Measurements from ENCODE around the gene C11orf42.

The C11orf42 gene

GRCh38 chr11:6260207-6260726 is 54.9 kb downstream of the C11orf42 start:
- DNase-seq, result no peak
